Neuronal stem cell (in vitro differentiated cells): Measurements from ENCODE around the gene DCLK1.

Experiments used
- DNase-seq: peaks from one replicate; pipeline ENCODE4 v3.0.0-alpha.2; 2013; ENCODE audit warnings: low spot score
- H2AFZ ChIP-seq: one replicate; pipeline ENCODE4 v1.6.1; 2013; ENCODE audit warnings: mild to moderate bottlenecking, low read length, inconsistent platforms
- H2AK5ac ChIP-seq: 2 replicates; pipeline ENCODE4 v1.6.1; 2013; ENCODE audit warnings: low read depth, mild to moderate bottlenecking, inconsistent platforms, low read length, moderate library complexity, mixed read lengths
- H2BK120ac ChIP-seq: 2 replicates; pipeline ENCODE4 v1.6.1; 2013; ENCODE audit warnings: low read depth, mild to moderate bottlenecking, inconsistent platforms, low read length, moderate library complexity, mixed read lengths
- H2BK12ac ChIP-seq: one replicate; pipeline ENCODE4 v1.6.1; 2013; ENCODE audit warnings: low read length, inconsistent platforms
- H2BK15ac ChIP-seq: 2 replicates; pipeline ENCODE4 v1.6.1; 2013; ENCODE audit warnings: mild to moderate bottlenecking, low read length, inconsistent platforms, mixed read lengths
- H2BK5ac ChIP-seq: one replicate; pipeline ENCODE4 v1.6.1; 2013; ENCODE audit warnings: inconsistent platforms, mild to moderate bottlenecking, low read length, moderate library complexity
- H3K14ac ChIP-seq: one replicate; pipeline ENCODE4 v1.6.1; 2013; ENCODE audit warnings: low read length, inconsistent platforms
- H3K18ac ChIP-seq: 2 replicates; pipeline ENCODE4 v1.6.1; 2013; ENCODE audit warnings: low read length, inconsistent platforms
- H3K23ac ChIP-seq: 2 replicates; pipeline ENCODE4 v1.6.1; 2013; ENCODE audit warnings: low read depth, mild to moderate bottlenecking, mixed read lengths, low read length, inconsistent platforms; ENCODE audit not compliant: poor library complexity
- H3K27ac ChIP-seq: replicated peaks from 3 replicates; pipeline ENCODE4 v1.5.1; 2013; ENCODE audit warnings: low read length, inconsistent platforms
- H3K27me3 ChIP-seq, 3 experiments: 2 replicates each; pipeline ENCODE4 v1.6.1; 2013; ENCODE audit warnings: low read length in 3 of 3, mild to moderate bottlenecking in 2 of 3, inconsistent platforms in 1 of 3, low read depth in 1 of 3, mixed read lengths in 1 of 3, moderate library complexity in 1 of 3; ENCODE audit not compliant: control insufficient read depth in 3 of 3, insufficient read depth in 3 of 3
- H3K36me3 ChIP-seq, 2 donors: replicated peaks in 1 of 2; 2 replicates each; pipeline ENCODE4 v1.6.1; 2013; ENCODE audit warnings: low read length in 2 of 2; ENCODE audit not compliant: control insufficient read depth in 2 of 2, insufficient read depth in 2 of 2
- H3K4ac ChIP-seq: 2 replicates; pipeline ENCODE4 v1.6.1; 2013; ENCODE audit warnings: inconsistent platforms, mild to moderate bottlenecking, low read length, moderate library complexity
- H3K4me1 ChIP-seq, 2 donors: 1 replicate in 1 of 2; 2 replicates in 1 of 2; pipeline ENCODE4 v1.6.1; 2013; ENCODE audit warnings: low read length in 2 of 2, low read depth in 1 of 2; ENCODE audit not compliant: control insufficient read depth in 2 of 2, insufficient read depth in 1 of 2
- H3K4me2 ChIP-seq: one replicate; pipeline ENCODE4 v1.6.1; 2013; ENCODE audit warnings: mild to moderate bottlenecking, low read length, inconsistent platforms; ENCODE audit not compliant: insufficient read depth, poor library complexity, severe bottlenecking
- H3K4me3 ChIP-seq, 2 donors: 2 replicates each; pipeline ENCODE4 v1.5.1; 2013; ENCODE audit warnings: low read length in 2 of 2, mild to moderate bottlenecking in 2 of 2, inconsistent platforms in 1 of 2, moderate library complexity in 1 of 2
- H3K79me1 ChIP-seq: one replicate; pipeline ENCODE4 v1.6.1; 2013; ENCODE audit warnings: low read depth, mild to moderate bottlenecking, inconsistent platforms, low read length, moderate library complexity
- H3K9ac ChIP-seq: one replicate; pipeline ENCODE4 v1.6.1; 2013; ENCODE audit warnings: mild to moderate bottlenecking, low read depth, low read length, inconsistent platforms; ENCODE audit not compliant: poor library complexity
- H3K9me3 ChIP-seq, 2 donors: replicated peaks in 1 of 2; 2 replicates each; pipeline versions ENCODE3 to v1.6.1; 2013; ENCODE audit warnings: low read length in 2 of 2, mild to moderate bottlenecking in 2 of 2, inconsistent platforms in 1 of 2, low read depth in 1 of 2, mixed read lengths in 1 of 2, moderate library complexity in 1 of 2; ENCODE audit not compliant: control insufficient read depth in 2 of 2, insufficient read depth in 1 of 2
- H4K8ac ChIP-seq: one replicate; pipeline ENCODE4 v1.6.1; 2013; ENCODE audit warnings: low read depth, mild to moderate bottlenecking, inconsistent platforms, low read length, moderate library complexity
- H4K91ac ChIP-seq: one replicate; pipeline ENCODE4 v1.6.1; 2013; ENCODE audit warnings: low read length, low read depth, mild to moderate bottlenecking, inconsistent platforms; ENCODE audit not compliant: poor library complexity
- WGBS, 2 donors: extraction: QIAGEN DNeasy Blood & Tissue Kit; methylation state at CpG; one replicate each; pipeline ENCODE4 v1.1.7; 2013; ENCODE audit warnings: missing lambda C conversion rate in 2 of 2, mixed read lengths in 1 of 2; ENCODE audit not compliant: insufficient read length in 2 of 2, insufficient replicate concordance in 1 of 2; ENCODE audit errors: extremely low coverage in 2 of 2; 5-methylcytosine and 5-hydroxymethylcytosine counted together

Gene DCLK1

GRCh38 chr13:36158611-36159010 is 27.4 kb upstream of the DCLK1 start:
- Histone ChIP-seq H2AFZ (no peak overlapping the region), H2BK5ac (no peak overlapping the region), H4K8ac (no peak overlapping the region), H3K27ac (no peak overlapping the region), H2BK120ac (no peak overlapping the region), H3K9me3 (no peaks in the 10 kb centered on the region), H3K14ac (no peak overlapping the region), H4K91ac (no peak overlapping the region), H3K4ac (no peak overlapping the region), H3K18ac (no peak overlapping the region), H3K27me3 (peaks cover 0 to 25% (median 0%) of the 10 kb centered on the region in 3 experiments), H3K79me1 (no peaks in the 10 kb centered on the region), H2BK15ac (no peak overlapping the region), H3K4me2 (no peak overlapping the region), H3K9ac (no peak overlapping the region), H2AK5ac (no peak overlapping the region), H2BK12ac (no peak overlapping the region), H3K36me3 (no peaks in the 10 kb centered on the region), H3K4me1 (peaks cover 4 to 5% of the 10 kb centered on the region in 2 donors), H3K23ac (no peak overlapping the region), H3K4me3 (no peak overlapping the region)
- no CpG with 5 or more reads among the region's 4 CpGs for WGBS, 2 donors
- DNase-seq: no peak

GRCh38 chr13:36157480-36157879 is 26.3 kb upstream of the DCLK1 start:
- Histone ChIP-seq H3K36me3 (no peaks in the 10 kb centered on the region), H2BK15ac (no peak overlapping the region)
- WGBS, 2 donors: no CpG with 5 or more reads among the region's 1 CpG

GRCh38 chr13:36154567-36155291 is 23.5 kb upstream of the DCLK1 start:
- Histone ChIP-seq H4K8ac (no peak overlapping the region), H3K4me3 (peak overlapping the region in 1 of 2 donors; percentile 21), H3K27ac (no peak overlapping the region), H2BK5ac (no peak overlapping the region), H3K27me3 (peaks cover 0 to 25% (median 0%) of the 10 kb centered on the region in 3 experiments), H3K9ac (no peak overlapping the region), H2BK12ac (no peak overlapping the region), H3K4me2 (peak overlapping the region; percentile 35), H4K91ac (no peak overlapping the region), H3K4me1 (peaks cover 4 to 5% of the 10 kb centered on the region in 2 donors), H2BK15ac (no peak overlapping the region), H3K14ac (no peak overlapping the region), H3K4ac (no peak overlapping the region), H3K23ac (no peak overlapping the region), H2AFZ (peak overlapping the region; percentile 75), H3K36me3 (no peaks in the 10 kb centered on the region), H2BK120ac (no peak overlapping the region), H2AK5ac (no peak overlapping the region), H3K79me1 (no peaks in the 10 kb centered on the region), H3K9me3 (no peaks in the 10 kb centered on the region), H3K18ac (peak overlapping the region; percentile 12)
- WGBS, 2 donors: no CpG with 5 or more reads among the region's 35 CpGs
- peak; percentile 37 for DNase-seq

More at GRCh38 chr13:36157480-36157879, 26.3 kb upstream of the DCLK1 start:
- H2BK12ac ChIP-seq: no peak overlapping the region
- H3K9ac ChIP-seq: no peak overlapping the region
- H3K27me3 ChIP-seq: peaks cover 0 to 25% (median 0%) of the 10 kb centered on the region in 3 experiments
- no peaks in the 10 kb centered on the region for H3K9me3 ChIP-seq
- H4K8ac ChIP-seq: no peak overlapping the region
- no peak overlapping the region for H3K4me3 ChIP-seq
- no peak overlapping the region for H2AK5ac ChIP-seq
- H3K4me2 ChIP-seq: no peak overlapping the region
- H3K4me1 ChIP-seq: peaks cover 4 to 5% of the 10 kb centered on the region in 2 donors
- H3K4ac ChIP-seq: no peak overlapping the region
- H4K91ac ChIP-seq: no peak overlapping the region
- DNase-seq: no peak
- no peak overlapping the region for H2AFZ ChIP-seq
- no peak overlapping the region for H2BK5ac ChIP-seq
- H2BK120ac ChIP-seq: no peak overlapping the region
- no peak overlapping the region for H3K27ac ChIP-seq
- H3K79me1 ChIP-seq: no peaks in the 10 kb centered on the region
- H3K18ac ChIP-seq: no peak overlapping the region
- H3K23ac ChIP-seq: no peak overlapping the region
- H3K14ac ChIP-seq: no peak overlapping the region

- Histone ChIP-seq H3K27ac (no peak overlapping the region), H2AFZ (no peak overlapping the region), H4K8ac (no peak overlapping the region), H3K9me3 (no peaks in the 10 kb centered on the region), H2AK5ac (no peak overlapping the region), H3K27me3 (peaks cover 0 to 21% (median 0%) of the 10 kb centered on the region in 3 experiments), H3K36me3 (no peaks in the 10 kb centered on the region), H4K91ac (no peak overlapping the region), H2BK12ac (no peak overlapping the region), H2BK15ac (no peak overlapping the region), H3K4me2 (no peak overlapping the region), H3K79me1 (no peaks in the 10 kb centered on the region), H2BK120ac (no peak overlapping the region), H3K23ac (no peak overlapping the region), H3K4ac (no peak overlapping the region), H3K9ac (no peak overlapping the region), H3K18ac (no peak overlapping the region), H2BK5ac (no peak overlapping the region), H3K14ac (no peak overlapping the region), H3K4me1 (peaks cover 4 to 5% of the 10 kb centered on the region in 2 donors), H3K4me3 (no peak overlapping the region)
- WGBS, 2 donors: no CpG with 5 or more reads among the region's 1 CpG
- DNase-seq: no peak
These were observed 20.4 kb upstream of the DCLK1 start for GRCh38 chr13:36151591-36151990.
